BE2C (cell line): ENCODE measurements around the gene NELL1. TPM values are rescaled to one million over a fixed set of nuclear protein-coding genes. Genes with fewer than 3 reads are reported as not detected.

Experiments
- DNase-seq: peaks from one replicate; pipeline ENCODE4 v3.0.0-alpha.2; 2020
- H3K27me3 ChIP-seq: fragments of 250-450 bp; sonication (Bioruptor Pico); 2 replicates; pipeline ENCODE4 v1.5.1; 2020; ENCODE audit warnings: mild to moderate bottlenecking
- H3K36me3 ChIP-seq: fragments of 250-450 bp; sonication (Bioruptor Pico); 2 replicates; pipeline ENCODE4 v1.5.1; 2020; ENCODE audit warnings: mild to moderate bottlenecking
- H3K4me1 ChIP-seq: fragments of 250-450 bp; sonication (Bioruptor Pico); 2 replicates; pipeline ENCODE4 v1.5.1; 2020
- H3K4me3 ChIP-seq: 2 replicates; pipeline ENCODE4 v1.5.1; 2011; ENCODE audit warnings: low read depth, low read length
- H3K9me3 ChIP-seq: fragments of 250-450 bp; sonication (Bioruptor Pico); 2 replicates; pipeline ENCODE4 v1.5.1; 2020
- polyA plus RNA-seq: library from polyadenylated mRNA; unstranded; fragments of >200 nt; gene quantifications from one replicate; pipeline ENCODE4 v1.2.1, GENCODE V29; 2012; ENCODE audit warnings: low read depth, missing spikeins; ENCODE audit not compliant: insufficient read length, insufficient read depth
- TF ChIP-seq, protein P1 (sequence below): IDR thresholded peaks from 2 replicates; pipeline ENCODE4 v1.5.1; 2012; ENCODE audit warnings: mild to moderate bottlenecking, low read depth, low read length

NELL1 gene
- polyA plus RNA-seq = 17.8 TPM

DNA sequence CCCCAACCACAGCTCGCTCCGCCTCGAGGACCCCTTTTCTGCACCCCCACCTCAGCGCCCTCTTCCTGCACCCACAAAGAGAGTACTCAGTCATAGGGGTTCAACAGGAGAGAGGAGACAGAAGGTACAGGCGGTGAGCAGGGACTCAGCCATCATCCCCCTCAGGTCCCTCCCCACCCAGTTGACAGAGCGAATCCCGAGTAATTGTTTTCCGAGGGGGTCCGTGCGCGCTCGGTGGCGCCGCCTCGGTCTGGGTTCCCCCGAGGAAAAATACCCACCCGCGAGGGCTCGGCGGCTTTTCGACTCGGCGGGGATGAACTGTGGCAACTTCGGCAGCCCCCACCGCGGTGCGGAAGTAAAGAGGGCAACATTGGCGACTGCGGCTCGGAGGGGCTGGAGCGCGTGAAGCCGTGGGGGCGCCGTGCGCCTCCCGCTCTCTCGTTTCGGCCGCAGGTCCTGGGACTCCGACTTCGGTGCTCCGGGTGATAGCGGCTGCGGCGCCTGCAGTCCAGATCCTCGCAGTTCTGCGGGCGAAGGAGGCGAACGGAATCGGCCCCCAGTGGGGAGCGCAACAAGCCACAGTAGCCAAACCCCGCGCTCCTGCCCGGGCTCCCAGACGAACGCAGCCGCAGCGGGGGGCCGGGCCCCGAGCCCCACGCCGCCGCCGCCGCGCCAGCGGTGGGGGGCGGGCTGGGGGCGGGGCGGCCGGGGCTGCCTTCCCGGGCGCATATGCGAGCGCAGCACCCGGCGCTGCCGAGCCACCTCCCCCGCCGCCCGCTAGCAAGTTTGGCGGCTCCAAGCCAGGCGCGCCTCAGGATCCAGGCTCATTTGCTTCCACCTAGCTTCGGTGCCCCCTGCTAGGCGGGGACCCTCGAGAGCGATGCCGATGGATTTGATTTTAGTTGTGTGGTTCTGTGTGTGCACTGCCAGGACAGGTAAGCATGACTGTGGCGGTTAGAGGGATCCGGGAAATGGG, at the start of gene NELL1:
Gene NELL1, plus strand, starts transcription at position 743 of the 976 bp plus-strand sequence.
- Histone ChIP-seq H3K27me3 (peaks cover 27% of the 10 kb centered on the region), H3K4me1 (no peaks in the 10 kb centered on the region; the same call in 1 of the 2 replicates), H3K36me3 (no peaks in the 10 kb centered on the region), H3K4me3 (peak within 1 kb of the TSS; percentile 64), H3K9me3 (no peaks in the 10 kb centered on the region)
- DNase-seq = peak; percentile 33
- TF ChIP-seq, protein P1, sequence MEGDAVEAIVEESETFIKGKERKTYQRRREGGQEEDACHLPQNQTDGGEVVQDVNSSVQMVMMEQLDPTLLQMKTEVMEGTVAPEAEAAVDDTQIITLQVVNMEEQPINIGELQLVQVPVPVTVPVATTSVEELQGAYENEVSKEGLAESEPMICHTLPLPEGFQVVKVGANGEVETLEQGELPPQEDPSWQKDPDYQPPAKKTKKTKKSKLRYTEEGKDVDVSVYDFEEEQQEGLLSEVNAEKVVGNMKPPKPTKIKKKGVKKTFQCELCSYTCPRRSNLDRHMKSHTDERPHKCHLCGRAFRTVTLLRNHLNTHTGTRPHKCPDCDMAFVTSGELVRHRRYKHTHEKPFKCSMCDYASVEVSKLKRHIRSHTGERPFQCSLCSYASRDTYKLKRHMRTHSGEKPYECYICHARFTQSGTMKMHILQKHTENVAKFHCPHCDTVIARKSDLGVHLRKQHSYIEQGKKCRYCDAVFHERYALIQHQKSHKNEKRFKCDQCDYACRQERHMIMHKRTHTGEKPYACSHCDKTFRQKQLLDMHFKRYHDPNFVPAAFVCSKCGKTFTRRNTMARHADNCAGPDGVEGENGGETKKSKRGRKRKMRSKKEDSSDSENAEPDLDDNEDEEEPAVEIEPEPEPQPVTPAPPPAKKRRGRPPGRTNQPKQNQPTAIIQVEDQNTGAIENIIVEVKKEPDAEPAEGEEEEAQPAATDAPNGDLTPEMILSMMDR = no peak

DNA sequence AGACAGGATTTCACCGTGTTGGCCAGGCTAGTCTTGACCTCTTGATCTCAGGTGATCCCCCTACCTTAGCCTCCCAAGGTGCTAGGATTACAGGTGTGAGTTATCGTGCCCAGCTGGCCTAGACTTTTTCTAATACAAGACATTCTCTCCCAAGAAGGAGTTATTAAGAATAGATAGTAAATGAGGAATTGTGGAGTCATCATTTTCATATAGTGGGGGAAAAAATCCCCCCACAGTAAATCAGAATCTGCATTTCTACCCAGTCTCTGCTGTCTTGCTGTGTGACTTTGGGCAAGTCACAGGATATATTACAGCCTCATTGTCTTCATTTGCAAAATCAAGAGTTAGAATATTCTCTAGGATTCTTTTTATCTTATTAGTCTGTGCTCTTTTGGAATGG, 48.4 kb upstream of the NELL1 start:
- H3K4me1 ChIP-seq = peaks cover 7% of the 10 kb centered on the region; the same call in 1 of the 2 replicates
- DNase-seq = no peak
- no peaks in the 10 kb centered on the region for H3K9me3 ChIP-seq
- no peak overlapping the region for H3K4me3 ChIP-seq
- no peaks in the 10 kb centered on the region for H3K27me3 ChIP-seq
- H3K36me3 ChIP-seq = no peaks in the 10 kb centered on the region
- TF ChIP-seq, protein P1 = no peak

DNA sequence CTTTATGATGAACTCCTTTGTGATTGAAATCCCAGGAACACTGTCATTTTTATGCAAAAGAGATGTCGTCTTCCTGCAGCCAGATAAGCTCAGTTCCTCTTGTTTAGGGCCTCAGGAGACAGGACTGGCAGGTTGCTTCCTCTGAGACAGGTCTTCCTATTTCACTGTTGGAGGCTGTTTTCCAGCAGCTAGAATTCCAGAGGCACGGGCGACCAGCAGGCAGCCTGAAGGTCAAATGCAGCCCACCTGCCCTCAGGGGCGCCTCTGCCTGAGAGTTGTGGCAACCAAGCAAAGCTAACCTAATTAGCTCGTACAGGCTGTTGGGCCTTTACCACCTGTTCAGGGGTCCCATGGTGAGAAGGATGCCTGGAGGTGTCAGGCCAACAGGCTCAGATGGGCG, 47.7 kb upstream of the NELL1 start:
- TF ChIP-seq, protein P1 = no peak
- DNase-seq = no peak
- Histone ChIP-seq H3K36me3 (no peaks in the 10 kb centered on the region), H3K27me3 (no peaks in the 10 kb centered on the region), H3K9me3 (no peaks in the 10 kb centered on the region), H3K4me1 (peaks cover 4% of the 10 kb centered on the region; the same call in 1 of the 2 replicates), H3K4me3 (no peak overlapping the region)

DNA sequence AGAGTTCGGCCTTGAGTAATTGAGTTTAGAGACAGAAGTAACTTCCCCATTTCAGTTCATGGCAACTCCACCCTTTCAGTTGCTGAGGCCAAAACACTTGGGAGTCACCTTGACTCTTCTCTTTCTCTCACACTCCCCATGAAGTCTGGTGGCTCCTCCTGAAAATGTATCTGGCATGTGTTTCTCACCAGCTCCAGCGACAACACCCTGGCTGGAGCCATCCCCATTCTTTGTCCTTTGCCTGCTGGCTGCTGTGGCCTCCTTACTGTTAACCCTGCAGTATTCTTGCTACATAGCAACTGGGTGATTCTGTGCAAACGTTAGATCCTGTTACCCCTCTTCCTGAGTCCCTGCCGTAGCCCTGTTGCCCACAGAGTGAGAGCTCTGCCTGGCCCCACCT, 46.1 kb upstream of the NELL1 start:
- Histone ChIP-seq H3K27me3 (no peaks in the 10 kb centered on the region), H3K36me3 (no peaks in the 10 kb centered on the region), H3K4me3 (no peak overlapping the region), H3K4me1 (no peaks in the 10 kb centered on the region), H3K9me3 (no peaks in the 10 kb centered on the region)
- DNase-seq = no peak
- TF ChIP-seq, protein P1 = no peak

DNA sequence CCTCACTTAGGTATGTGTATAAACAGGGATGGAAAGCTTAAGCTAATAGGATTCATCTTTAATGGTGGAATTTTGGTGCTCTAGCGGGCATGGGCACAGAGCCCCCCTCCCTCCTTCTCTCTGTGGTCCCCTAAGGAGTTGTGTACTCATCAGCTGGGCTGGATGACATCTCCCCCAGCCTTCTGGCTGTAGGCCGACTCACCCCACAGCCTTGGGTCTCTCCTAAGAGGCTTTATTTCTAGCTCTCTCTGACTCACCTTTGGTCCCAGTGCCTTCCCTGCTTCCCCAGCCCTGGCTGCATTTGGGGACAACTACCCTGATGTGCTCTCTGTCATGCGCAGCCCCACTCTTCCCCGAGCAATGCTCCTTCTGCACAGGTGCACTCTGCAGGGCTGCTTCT, 43.1 kb upstream of the NELL1 start:
- Histone ChIP-seq H3K36me3 (no peaks in the 10 kb centered on the region), H3K9me3 (no peaks in the 10 kb centered on the region), H3K27me3 (no peaks in the 10 kb centered on the region), H3K4me1 (no peaks in the 10 kb centered on the region), H3K4me3 (no peak overlapping the region)
- TF ChIP-seq, protein P1 = no peak
- no peak for DNase-seq

DNA sequence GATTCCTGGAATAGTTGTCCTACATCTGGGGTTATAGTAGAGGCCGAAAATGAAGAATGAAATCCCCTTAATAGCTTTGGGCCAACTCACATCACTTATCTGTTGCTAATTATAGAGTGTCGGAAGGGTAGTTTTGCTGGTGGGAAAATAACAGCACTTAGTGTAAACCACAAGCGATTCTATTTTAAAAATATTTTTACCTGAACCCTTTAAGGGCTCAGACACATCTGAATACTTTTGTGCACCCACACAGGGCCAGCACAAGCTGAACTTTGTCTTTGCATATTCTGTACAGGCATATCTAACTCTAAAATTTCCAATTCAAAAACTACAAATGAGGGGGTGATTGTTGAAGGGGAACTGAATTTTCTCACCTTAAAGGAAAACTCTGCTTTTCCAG, 42.4 kb upstream of the NELL1 start:
- H3K4me3 ChIP-seq = no peak overlapping the region
- TF ChIP-seq, protein P1 = no peak
- no peaks in the 10 kb centered on the region for H3K9me3 ChIP-seq
- H3K4me1 ChIP-seq = no peaks in the 10 kb centered on the region
- no peaks in the 10 kb centered on the region for H3K36me3 ChIP-seq
- DNase-seq = no peak
- H3K27me3 ChIP-seq = no peaks in the 10 kb centered on the region
